ENCODE results near the gene SLC6A8. TPM values are rescaled to one million over a fixed set of nuclear protein-coding genes. Genes with fewer than 3 reads are reported as not detected.
"Not testable (repeated sequence)": the region's sequence is repeated elsewhere in the genome, so short reads cannot be mapped to it uniquely, and the experiment has no call there.

The SLC6A8 gene
- total RNA-seq, 1 donor from 2014 or later, result 57.9 TPM

DNA sequence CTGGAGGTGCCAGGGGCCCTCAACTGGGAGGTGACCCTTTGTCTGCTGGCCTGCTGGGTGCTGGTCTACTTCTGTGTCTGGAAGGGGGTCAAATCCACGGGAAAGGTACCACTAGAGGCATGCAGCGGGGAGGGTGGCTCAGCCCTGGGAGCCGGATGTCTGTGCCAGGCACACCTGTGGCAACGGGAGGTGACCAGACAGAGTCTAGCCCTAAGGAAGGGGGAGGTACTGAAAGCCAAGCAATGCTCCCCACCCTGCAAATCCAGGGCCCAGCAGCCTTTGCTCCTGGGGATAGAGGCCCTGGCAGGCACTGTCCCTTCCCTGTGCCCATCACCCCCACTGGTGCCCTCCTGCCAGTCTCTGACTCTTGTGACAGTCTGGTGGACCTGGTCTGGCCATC is 4.3 kb downstream of the SLC6A8 start:
- Histone ChIP-seq H3K9ac (ENCODE audit: low read length) (no peak overlapping the region), H3K27me3 (ENCODE audit: insufficient read depth, low read length) (no peaks in the 10 kb centered on the region), H3K9me3 (ENCODE audit: insufficient read depth, low read depth, low read length) (no peaks in the 10 kb centered on the region), H4K20me1 (ENCODE audit: insufficient read depth, low read length) (peaks cover 10% of the 10 kb centered on the region), H3K36me3 (ENCODE audit: insufficient read depth, low read length) (no peaks in the 10 kb centered on the region), H3K4me2 (ENCODE audit: low read length) (no peak overlapping the region), H3K79me2 (ENCODE audit: insufficient read depth, low read length) (peaks cover 5% of the 10 kb centered on the region), H3K4me1 (ENCODE audit: insufficient read depth, low read length) (peaks cover 11% of the 10 kb centered on the region), H3K27ac (ENCODE audit: low read depth, low read length) (no peak overlapping the region), H2AFZ (ENCODE audit: low read depth, low read length) (no peak overlapping the region), H3K4me3 (ENCODE audit: insufficient read depth, low read depth, low read length) (no peak overlapping the region)
- Mint-ChIP-seq H3K4me1 (ENCODE audit: low read depth, unreplicated experiment) (no peaks in the 10 kb centered on the region), H3K27me3 (ENCODE audit: low read depth, unreplicated experiment) (no peaks in the 10 kb centered on the region), H3K4me3 (ENCODE audit: unreplicated experiment) (no peak overlapping the region), H3K27ac (ENCODE audit: unreplicated experiment) (no peak overlapping the region), H3K9me3 (ENCODE audit: unreplicated experiment) (no peaks in the 10 kb centered on the region), H3K36me3 (ENCODE audit: low read depth, unreplicated experiment) (no peaks in the 10 kb centered on the region)
- FAIRE-seq (no peak), DNase-seq (ENCODE audit: low read depth) (no peak)
- no peak for TF ChIP-seq EZH2 (IDR thresholded peaks at IDR 0.05; ENCODE audit: insufficient read depth, low read length)
- TF ChIP-seq, protein P1, sequence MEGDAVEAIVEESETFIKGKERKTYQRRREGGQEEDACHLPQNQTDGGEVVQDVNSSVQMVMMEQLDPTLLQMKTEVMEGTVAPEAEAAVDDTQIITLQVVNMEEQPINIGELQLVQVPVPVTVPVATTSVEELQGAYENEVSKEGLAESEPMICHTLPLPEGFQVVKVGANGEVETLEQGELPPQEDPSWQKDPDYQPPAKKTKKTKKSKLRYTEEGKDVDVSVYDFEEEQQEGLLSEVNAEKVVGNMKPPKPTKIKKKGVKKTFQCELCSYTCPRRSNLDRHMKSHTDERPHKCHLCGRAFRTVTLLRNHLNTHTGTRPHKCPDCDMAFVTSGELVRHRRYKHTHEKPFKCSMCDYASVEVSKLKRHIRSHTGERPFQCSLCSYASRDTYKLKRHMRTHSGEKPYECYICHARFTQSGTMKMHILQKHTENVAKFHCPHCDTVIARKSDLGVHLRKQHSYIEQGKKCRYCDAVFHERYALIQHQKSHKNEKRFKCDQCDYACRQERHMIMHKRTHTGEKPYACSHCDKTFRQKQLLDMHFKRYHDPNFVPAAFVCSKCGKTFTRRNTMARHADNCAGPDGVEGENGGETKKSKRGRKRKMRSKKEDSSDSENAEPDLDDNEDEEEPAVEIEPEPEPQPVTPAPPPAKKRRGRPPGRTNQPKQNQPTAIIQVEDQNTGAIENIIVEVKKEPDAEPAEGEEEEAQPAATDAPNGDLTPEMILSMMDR (IDR thresholded peaks at IDR 0.05; ENCODE audit: insufficient read depth, low read depth, low read length), result no peak

DNA sequence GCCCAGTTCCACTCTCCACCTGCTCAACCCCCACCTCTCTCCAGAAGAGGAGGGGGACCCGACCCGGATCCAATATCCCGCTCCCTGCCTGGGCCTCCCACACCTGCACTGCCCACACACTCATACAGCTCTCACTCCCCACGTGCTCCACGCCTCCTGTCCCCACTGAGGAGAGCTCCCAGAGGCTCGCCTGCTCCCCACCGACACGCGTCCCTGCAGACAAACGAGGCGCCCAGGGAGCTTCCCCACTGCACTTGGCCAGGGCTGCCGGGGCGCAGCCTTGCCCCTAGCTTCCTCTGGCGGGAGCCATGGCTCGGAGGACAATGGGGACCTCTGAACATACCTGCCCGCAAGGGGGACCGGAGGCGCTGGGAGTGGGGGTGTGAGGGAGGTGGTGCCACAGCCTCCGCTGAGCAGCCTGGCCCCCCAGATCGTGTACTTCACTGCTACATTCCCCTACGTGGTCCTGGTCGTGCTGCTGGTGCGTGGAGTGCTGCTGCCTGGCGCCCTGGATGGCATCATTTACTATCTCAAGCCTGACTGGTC is 5.0 kb downstream of the SLC6A8 start:
- Histone ChIP-seq H3K79me2 (ENCODE audit: insufficient read depth, low read length) (peaks cover 5% of the 10 kb centered on the region), H3K4me3 (ENCODE audit: insufficient read depth, low read depth, low read length) (no peak overlapping the region), H3K4me2 (ENCODE audit: low read length) (no peak overlapping the region), H3K36me3 (ENCODE audit: insufficient read depth, low read length) (no peaks in the 10 kb centered on the region), H3K27ac (ENCODE audit: low read depth, low read length) (no peak overlapping the region), H3K27me3 (ENCODE audit: insufficient read depth, low read length) (no peaks in the 10 kb centered on the region), H3K9ac (ENCODE audit: low read length) (no peak overlapping the region), H2AFZ (ENCODE audit: low read depth, low read length) (no peak overlapping the region), H3K9me3 (ENCODE audit: insufficient read depth, low read depth, low read length) (no peaks in the 10 kb centered on the region), H4K20me1 (ENCODE audit: insufficient read depth, low read length) (peaks cover 10% of the 10 kb centered on the region), H3K4me1 (ENCODE audit: insufficient read depth, low read length) (peaks cover 11% of the 10 kb centered on the region)
- no peak for TF ChIP-seq EZH2 (IDR thresholded peaks at IDR 0.05; ENCODE audit: insufficient read depth, low read length)
- TF ChIP-seq, protein P1 (IDR thresholded peaks at IDR 0.05; ENCODE audit: insufficient read depth, low read depth, low read length), result no peak
- no peak overlapping the region for H3K4me3 Mint-ChIP-seq (ENCODE audit: unreplicated experiment)
- no peaks in the 10 kb centered on the region for H3K9me3 Mint-ChIP-seq (ENCODE audit: unreplicated experiment)
- DNase-seq (ENCODE audit: low read depth) (no peak), FAIRE-seq (no peak)
- no peaks in the 10 kb centered on the region for H3K4me1 Mint-ChIP-seq (ENCODE audit: low read depth, unreplicated experiment)
- no peak overlapping the region for H3K27ac Mint-ChIP-seq (ENCODE audit: unreplicated experiment)
- H3K36me3 Mint-ChIP-seq (ENCODE audit: low read depth, unreplicated experiment), result peaks cover 2% of the 10 kb centered on the region
- H3K27me3 Mint-ChIP-seq (ENCODE audit: low read depth, unreplicated experiment), result no peaks in the 10 kb centered on the region

DNA sequence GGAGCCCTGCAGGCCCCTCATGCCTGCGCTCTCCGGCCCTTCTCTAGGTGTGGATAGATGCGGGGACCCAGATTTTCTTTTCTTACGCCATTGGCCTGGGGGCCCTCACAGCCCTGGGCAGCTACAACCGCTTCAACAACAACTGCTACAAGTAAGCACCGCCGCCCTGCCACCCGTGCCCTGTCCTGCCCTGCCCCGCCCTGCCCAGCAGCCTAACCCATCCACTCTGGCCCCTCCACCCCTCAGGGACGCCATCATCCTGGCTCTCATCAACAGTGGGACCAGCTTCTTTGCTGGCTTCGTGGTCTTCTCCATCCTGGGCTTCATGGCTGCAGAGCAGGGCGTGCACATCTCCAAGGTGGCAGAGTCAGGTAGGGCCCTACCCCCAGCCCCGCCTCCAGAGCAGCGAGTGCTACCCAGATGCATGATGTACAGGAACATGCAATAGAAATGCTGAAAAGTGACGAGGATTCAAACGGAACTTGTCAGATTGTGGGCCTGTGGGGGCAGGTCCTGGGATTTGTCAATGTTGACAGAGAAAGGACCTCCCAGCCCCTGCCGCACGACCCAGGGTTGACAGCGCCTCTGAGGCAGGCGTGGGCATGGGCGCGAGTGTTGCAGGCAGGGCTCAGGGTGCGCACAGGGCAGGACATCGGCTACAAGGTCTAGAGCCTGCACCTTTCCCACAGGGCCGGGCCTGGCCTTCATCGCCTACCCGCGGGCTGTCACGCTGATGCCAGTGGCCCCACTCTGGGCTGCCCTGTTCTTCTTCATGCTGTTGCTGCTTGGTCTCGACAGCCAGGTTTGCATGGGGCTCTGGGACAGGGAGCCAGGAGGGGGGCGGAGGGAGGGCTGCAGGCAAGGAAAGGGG is 5.7 kb downstream of the SLC6A8 start:
- Mint-ChIP-seq H3K36me3 (ENCODE audit: low read depth, unreplicated experiment) (peaks cover 2% of the 10 kb centered on the region), H3K4me1 (ENCODE audit: low read depth, unreplicated experiment) (no peaks in the 10 kb centered on the region), H3K27me3 (ENCODE audit: low read depth, unreplicated experiment) (no peaks in the 10 kb centered on the region), H3K27ac (ENCODE audit: unreplicated experiment) (no peak overlapping the region), H3K9me3 (ENCODE audit: unreplicated experiment) (no peaks in the 10 kb centered on the region), H3K4me3 (ENCODE audit: unreplicated experiment) (no peak overlapping the region)
- Histone ChIP-seq H3K4me1 (ENCODE audit: insufficient read depth, low read length) (peaks cover 11% of the 10 kb centered on the region), H3K36me3 (ENCODE audit: insufficient read depth, low read length) (no peaks in the 10 kb centered on the region), H2AFZ (ENCODE audit: low read depth, low read length) (no peak overlapping the region), H3K27me3 (ENCODE audit: insufficient read depth, low read length) (no peaks in the 10 kb centered on the region), H3K79me2 (ENCODE audit: insufficient read depth, low read length) (peaks cover 5% of the 10 kb centered on the region), H3K9me3 (ENCODE audit: insufficient read depth, low read depth, low read length) (no peaks in the 10 kb centered on the region), H4K20me1 (ENCODE audit: insufficient read depth, low read length) (peaks cover 10% of the 10 kb centered on the region), H3K27ac (ENCODE audit: low read depth, low read length) (no peak overlapping the region), H3K9ac (ENCODE audit: low read length) (no peak overlapping the region), H3K4me3 (ENCODE audit: insufficient read depth, low read depth, low read length) (no peak overlapping the region), H3K4me2 (ENCODE audit: low read length) (no peak overlapping the region)
- no peak for FAIRE-seq
- TF ChIP-seq, protein P1 (IDR thresholded peaks at IDR 0.05; ENCODE audit: insufficient read depth, low read depth, low read length), result no peak
- no peak for TF ChIP-seq EZH2 (IDR thresholded peaks at IDR 0.05; ENCODE audit: insufficient read depth, low read length)
- no peak for DNase-seq (ENCODE audit: low read depth)

DNA sequence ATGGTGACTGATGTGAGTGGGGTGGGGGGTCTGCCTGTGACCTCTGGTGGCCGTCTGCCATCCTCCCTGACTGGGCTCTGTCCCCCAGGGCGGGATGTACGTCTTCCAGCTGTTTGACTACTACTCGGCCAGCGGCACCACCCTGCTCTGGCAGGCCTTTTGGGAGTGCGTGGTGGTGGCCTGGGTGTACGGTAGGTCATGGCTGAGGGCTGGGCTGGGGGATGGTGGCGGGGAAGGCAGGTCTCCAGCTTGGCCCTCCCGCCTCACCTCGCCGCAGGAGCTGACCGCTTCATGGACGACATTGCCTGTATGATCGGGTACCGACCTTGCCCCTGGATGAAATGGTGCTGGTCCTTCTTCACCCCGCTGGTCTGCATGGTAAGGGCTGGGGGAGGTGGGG is 6.5 kb downstream of the SLC6A8 start:
- not testable (repeated sequence) for H3K36me3 ChIP-seq (ENCODE audit: insufficient read depth, low read length); H2AFZ ChIP-seq (ENCODE audit: low read depth, low read length); H3K4me3 Mint-ChIP-seq (ENCODE audit: unreplicated experiment); H3K9ac ChIP-seq (ENCODE audit: low read length); H3K9me3 ChIP-seq (ENCODE audit: insufficient read depth, low read depth, low read length); H3K9me3 Mint-ChIP-seq (ENCODE audit: unreplicated experiment); H3K27me3 ChIP-seq (ENCODE audit: insufficient read depth, low read length); H3K27ac Mint-ChIP-seq (ENCODE audit: unreplicated experiment); H3K36me3 Mint-ChIP-seq (ENCODE audit: low read depth, unreplicated experiment); H3K4me2 ChIP-seq (ENCODE audit: low read length); H3K4me1 Mint-ChIP-seq (ENCODE audit: low read depth, unreplicated experiment); DNase-seq (ENCODE audit: low read depth); H3K27me3 Mint-ChIP-seq (ENCODE audit: low read depth, unreplicated experiment); H4K20me1 ChIP-seq (ENCODE audit: insufficient read depth, low read length); FAIRE-seq; H3K27ac ChIP-seq (ENCODE audit: low read depth, low read length); H3K4me3 ChIP-seq (ENCODE audit: insufficient read depth, low read depth, low read length); H3K79me2 ChIP-seq (ENCODE audit: insufficient read depth, low read length)
- peaks cover 11% of the 10 kb centered on the region for H3K4me1 ChIP-seq (ENCODE audit: insufficient read depth, low read length)
